Dendritic cell treated with granulocyte-macrophage colony-stimulating factor and Interleukin-4, amounts not matched to agents 40 ng/mL and 50 ng/mL, for 4 days (primary cell): ENCODE results near the gene CCDC137.
"Not testable (repeated sequence)": the region's sequence is repeated elsewhere in the genome, so short reads cannot be mapped to it uniquely, and the experiment has no call there.

Source experiments
- H3K27ac Mint-ChIP-seq: one replicate; pipeline ENCODE4 v1.8.0; 2022; ENCODE audit warnings: mild to moderate bottlenecking, mixed read lengths
- H3K27me3 Mint-ChIP-seq: one replicate; pipeline ENCODE4 v1.8.0; 2022; ENCODE audit warnings: mild to moderate bottlenecking, mixed read lengths
- H3K36me3 Mint-ChIP-seq: one replicate; pipeline ENCODE4 v1.8.0; 2022; ENCODE audit warnings: low read depth, mixed read lengths
- H3K4me1 Mint-ChIP-seq: one replicate; pipeline ENCODE4 v1.8.0; 2022; ENCODE audit warnings: low read depth, mixed read lengths
- H3K4me3 Mint-ChIP-seq: one replicate; pipeline ENCODE4 v1.8.0; 2022; ENCODE audit warnings: mild to moderate bottlenecking, moderate library complexity, mixed read lengths
- H3K9me3 Mint-ChIP-seq: one replicate; pipeline ENCODE4 v1.8.0; 2022; ENCODE audit warnings: mixed read lengths
- intact Hi-C: fragments of 100-400 bp; cut with micrococcal nuclease; formaldehyde crosslinking; loops from one replicate; pipeline ENCODE4 v1.15.0; 2022

Gene CCDC137

GRCh38 chr17:81659038-81659437 is 7.5 kb upstream of the CCDC137 start:
- H3K27ac Mint-ChIP-seq = no peak overlapping the region

GRCh38 chr17:81660441-81660840 is 6.1 kb upstream of the CCDC137 start:
- H3K9me3 Mint-ChIP-seq = no peaks in the 10 kb centered on the region
- peaks cover 16% of the 10 kb centered on the region for H3K36me3 Mint-ChIP-seq
- H3K4me1 Mint-ChIP-seq = peaks cover 28% of the 10 kb centered on the region
- no peak overlapping the region for H3K4me3 Mint-ChIP-seq
- intact Hi-C loops = no loop called here
- no peaks in the 10 kb centered on the region for H3K27me3 Mint-ChIP-seq
- no peak overlapping the region for H3K27ac Mint-ChIP-seq

More at GRCh38 chr17:81659038-81659437, 7.5 kb upstream of the CCDC137 start:
- intact Hi-C loops = no loop called here
- peaks cover 2% of the 10 kb centered on the region for H3K36me3 Mint-ChIP-seq
- H3K4me1 Mint-ChIP-seq = peaks cover 31% of the 10 kb centered on the region
- no peak overlapping the region for H3K4me3 Mint-ChIP-seq
- H3K9me3 Mint-ChIP-seq = no peaks in the 10 kb centered on the region
- H3K27me3 Mint-ChIP-seq = peaks cover 6% of the 10 kb centered on the region

GRCh38 chr17:81662002-81662401 is 4.5 kb upstream of the CCDC137 start:
- Mint-ChIP-seq H3K4me3 (no peak overlapping the region), H3K27ac (no peak overlapping the region), H3K9me3 (no peaks in the 10 kb centered on the region), H3K27me3 (no peaks in the 10 kb centered on the region), H3K4me1 (peaks cover 23% of the 10 kb centered on the region), H3K36me3 (peaks cover 31% of the 10 kb centered on the region)
- intact Hi-C loops = no loop called here

GRCh38 chr17:81664051-81664470 is 2.5 kb upstream of the CCDC137 start:
- H3K4me1 Mint-ChIP-seq = peaks cover 35% of the 10 kb centered on the region
- H3K9me3 Mint-ChIP-seq = no peaks in the 10 kb centered on the region
- intact Hi-C loops = no loop called here
- H3K27ac Mint-ChIP-seq = no peak overlapping the region
- peaks cover 48% of the 10 kb centered on the region for H3K36me3 Mint-ChIP-seq
- no peaks in the 10 kb centered on the region for H3K27me3 Mint-ChIP-seq
- H3K4me3 Mint-ChIP-seq = no peak overlapping the region

- Mint-ChIP-seq H3K4me1 (peaks cover 39% of the 10 kb centered on the region), H3K27ac (peak overlapping the region; percentile 89)
Measured at GRCh38 chr17:81665205-81666091, 1.1 kb upstream of the CCDC137 start.

GRCh38 chr17:81666092-81666341 is 520 bp upstream of the CCDC137 start:
- intact Hi-C loops = loop anchor here (1.0 kb wide), 1 partner anchor 29 kb away; the partner anchor contains the start of genes NPLOC4 and TSPAN10
- Mint-ChIP-seq H3K27me3 (no peaks in the 10 kb centered on the region), H3K4me3 (peak overlapping the region; percentile 89), H3K36me3 (peaks cover 67% of the 10 kb centered on the region), H3K9me3 (no peaks in the 10 kb centered on the region), H3K27ac (peak overlapping the region; percentile 89), H3K4me1 (peaks cover 39% of the 10 kb centered on the region)

More at GRCh38 chr17:81665205-81666091, 1.1 kb upstream of the CCDC137 start:
- intact Hi-C loops = loop anchor here (1.0 kb wide), 1 partner anchor 28 kb away; the partner anchor contains the start of genes NPLOC4 and TSPAN10
- peak overlapping the region; percentile 89 for H3K4me3 Mint-ChIP-seq
- peaks cover 62% of the 10 kb centered on the region for H3K36me3 Mint-ChIP-seq
- H3K9me3 Mint-ChIP-seq = no peaks in the 10 kb centered on the region
- no peaks in the 10 kb centered on the region for H3K27me3 Mint-ChIP-seq

GRCh38 chr17:81667754-81668153 is 1.2 kb downstream of the CCDC137 start:
- Mint-ChIP-seq H3K9me3 (no peaks in the 10 kb centered on the region), H3K4me3 (peak overlapping the region; percentile 89), H3K36me3 (peaks cover 85% of the 10 kb centered on the region), H3K27ac (peak overlapping the region; percentile 16), H3K27me3 (no peaks in the 10 kb centered on the region), H3K4me1 (peaks cover 39% of the 10 kb centered on the region)
- intact Hi-C loops = no loop called here

- intact Hi-C loops = no loop called here
- peaks cover 81% of the 10 kb centered on the region for H3K36me3 Mint-ChIP-seq
- H3K27ac Mint-ChIP-seq = no peak overlapping the region
- no peaks in the 10 kb centered on the region for H3K27me3 Mint-ChIP-seq
- peaks cover 27% of the 10 kb centered on the region for H3K4me1 Mint-ChIP-seq
- H3K9me3 Mint-ChIP-seq = no peaks in the 10 kb centered on the region
- H3K4me3 Mint-ChIP-seq = no peak overlapping the region
Measured at GRCh38 chr17:81672504-81672903, 6.0 kb downstream of the CCDC137 start.

GRCh38 chr17:81672954-81673353 is 6.4 kb downstream of the CCDC137 start:
- H3K4me3 Mint-ChIP-seq = no peak overlapping the region
- H3K27ac Mint-ChIP-seq = no peak overlapping the region
- intact Hi-C loops = no loop called here
- no peaks in the 10 kb centered on the region for H3K9me3 Mint-ChIP-seq
- H3K4me1 Mint-ChIP-seq = peaks cover 22% of the 10 kb centered on the region
- H3K27me3 Mint-ChIP-seq = no peaks in the 10 kb centered on the region
- H3K36me3 Mint-ChIP-seq = peaks cover 76% of the 10 kb centered on the region

GRCh38 chr17:81673561-81674258 is 7.2 kb downstream of the CCDC137 start:
- H3K9me3 Mint-ChIP-seq = no peaks in the 10 kb centered on the region
- H3K27me3 Mint-ChIP-seq = no peaks in the 10 kb centered on the region
- H3K27ac Mint-ChIP-seq = no peak overlapping the region
- peaks cover 69% of the 10 kb centered on the region for H3K36me3 Mint-ChIP-seq
- peaks cover 14% of the 10 kb centered on the region for H3K4me1 Mint-ChIP-seq
- H3K4me3 Mint-ChIP-seq = no peak overlapping the region
- intact Hi-C loops = no loop called here

GRCh38 chr17:81675515-81676221 is 9.1 kb downstream of the CCDC137 start:
- H3K4me1 Mint-ChIP-seq = peaks cover 11% of the 10 kb centered on the region
- H3K27me3 Mint-ChIP-seq, H3K9me3 Mint-ChIP-seq, H3K27ac Mint-ChIP-seq, H3K4me3 Mint-ChIP-seq, intact Hi-C loops: not testable (repeated sequence)
- H3K36me3 Mint-ChIP-seq = peaks cover 68% of the 10 kb centered on the region

- intact Hi-C loops = no loop called here
- Mint-ChIP-seq H3K9me3 (no peaks in the 10 kb centered on the region), H3K27ac (no peak overlapping the region), H3K4me3 (no peak overlapping the region), H3K36me3 (peaks cover 68% of the 10 kb centered on the region), H3K4me1 (peaks cover 11% of the 10 kb centered on the region), H3K27me3 (no peaks in the 10 kb centered on the region)
Measured at GRCh38 chr17:81676906-81677305, 10.4 kb downstream of the CCDC137 start.

- intact Hi-C loops = no loop called here
- H3K4me1 Mint-ChIP-seq = peaks cover 29% of the 10 kb centered on the region
- no peak overlapping the region for H3K27ac Mint-ChIP-seq
- no peaks in the 10 kb centered on the region for H3K27me3 Mint-ChIP-seq
- no peak overlapping the region for H3K4me3 Mint-ChIP-seq
- no peaks in the 10 kb centered on the region for H3K9me3 Mint-ChIP-seq
- H3K36me3 Mint-ChIP-seq = peaks cover 50% of the 10 kb centered on the region
Measured at GRCh38 chr17:81680150-81680549, 13.6 kb downstream of the CCDC137 start.

- intact Hi-C loops = loop anchor here (1.0 kb wide), 1 partner anchor 21 kb away; no protein-coding TSS in a partner anchor
- H3K9me3 Mint-ChIP-seq = no peaks in the 10 kb centered on the region
- peaks cover 34% of the 10 kb centered on the region for H3K4me1 Mint-ChIP-seq
- peaks cover 61% of the 10 kb centered on the region for H3K36me3 Mint-ChIP-seq
- no peak overlapping the region for H3K27ac Mint-ChIP-seq
- H3K27me3 Mint-ChIP-seq = no peaks in the 10 kb centered on the region
- no peak overlapping the region for H3K4me3 Mint-ChIP-seq
Measured at GRCh38 chr17:81681672-81682071, 15.1 kb downstream of the CCDC137 start.
